Immature natural killer cell (primary cell): ENCODE results near the gene BSND. TPM values are rescaled to one million over a fixed set of nuclear protein-coding genes. Genes with fewer than 3 reads are reported as not detected.
A peak's percentile ranks its signal among the peaks of the same experiment; 100 is the strongest.

ENCODE experiments used
- DNase-seq, 3 donors: peaks; one replicate each; pipeline ENCODE4 v3.0.0; 2022; ENCODE audit warnings: mixed read lengths in 1 of 3
- H3K27ac Mint-ChIP-seq, 6 donors: one replicate each; pipeline ENCODE4 v1.8.0; 2020; ENCODE audit warnings: mixed read lengths in 6 of 6, mild to moderate bottlenecking in 5 of 6, inconsistent platforms in 4 of 6, moderate library complexity in 3 of 6
- H3K27me3 Mint-ChIP-seq, 3 donors: one replicate each; pipeline ENCODE4 v1.8.0; 2020 to 2021; ENCODE audit warnings: low read depth in 3 of 3, mild to moderate bottlenecking in 3 of 3, mixed read lengths in 3 of 3, moderate library complexity in 3 of 3, inconsistent platforms in 1 of 3
- H3K36me3 Mint-ChIP-seq, 3 donors: one replicate each; pipeline ENCODE4 v1.8.0; 2020; ENCODE audit warnings: mixed read lengths in 3 of 3, inconsistent platforms in 2 of 3, mild to moderate bottlenecking in 2 of 3
- H3K4me1 Mint-ChIP-seq, 2 donors: one replicate each; pipeline ENCODE4 v1.8.0; 2020; ENCODE audit warnings: inconsistent platforms in 2 of 2, mild to moderate bottlenecking in 2 of 2, mixed read lengths in 2 of 2, moderate library complexity in 1 of 2
- H3K4me3 Mint-ChIP-seq, 5 donors: one replicate each; pipeline ENCODE4 v1.8.0; 2020; ENCODE audit warnings: mild to moderate bottlenecking in 5 of 5, mixed read lengths in 5 of 5, inconsistent platforms in 3 of 5, moderate library complexity in 3 of 5
- H3K9me3 Mint-ChIP-seq, 6 donors: one replicate each; pipeline ENCODE4 v1.8.0; 2020; ENCODE audit warnings: mild to moderate bottlenecking in 6 of 6, mixed read lengths in 6 of 6, inconsistent platforms in 4 of 6, moderate library complexity in 3 of 6
- polyA plus RNA-seq, 3 donors: library from polyadenylated mRNA; unstranded; fragments of 300-500 nt; fragmentation: Illumina TruSeq; gene quantifications; one replicate each; pipeline ENCODE4 v1.2.3, GENCODE V29; 2021

The BSND gene
- polyA plus RNA-seq, 3 donors from 2014 or later, result not detected

- H3K9me3 Mint-ChIP-seq, result no peaks in the 10 kb centered on the region
- no peaks in the 10 kb centered on the region for H3K36me3 Mint-ChIP-seq
- H3K27me3 Mint-ChIP-seq, result peaks cover 0 to 4% (median 3%) of the 10 kb centered on the region in 3 donors
- no peak overlapping the region for H3K4me3 Mint-ChIP-seq
- H3K27ac Mint-ChIP-seq, result peak overlapping the region in 1 of 6 donors; percentile 35
- DNase-seq, result no peak
- H3K4me1 Mint-ChIP-seq, result no peaks in the 10 kb centered on the region
These were observed 53.7 kb downstream of the BSND start for GRCh38 chr1:55052221-55053142.

- Mint-ChIP-seq H3K9me3 (no peaks in the 10 kb centered on the region), H3K27me3 (peaks cover 0 to 4% (median 3%) of the 10 kb centered on the region in 3 donors), H3K4me3 (no peak overlapping the region), H3K36me3 (no peaks in the 10 kb centered on the region), H3K27ac (no peak overlapping the region), H3K4me1 (no peaks in the 10 kb centered on the region)
- no peak for DNase-seq
These were observed 54.7 kb downstream of the BSND start for GRCh38 chr1:55053265-55053954.

GRCh38 chr1:55054396-55054795, 55.7 kb downstream of the BSND start:
- Mint-ChIP-seq H3K4me1 (no peaks in the 10 kb centered on the region), H3K4me3 (no peak overlapping the region), H3K27ac (no peak overlapping the region), H3K36me3 (no peaks in the 10 kb centered on the region), H3K9me3 (no peaks in the 10 kb centered on the region), H3K27me3 (peaks cover 0 to 4% (median 3%) of the 10 kb centered on the region in 3 donors)
- no peak for DNase-seq

GRCh38 chr1:55055084-55055882, 56.5 kb downstream of the BSND start:
- Mint-ChIP-seq H3K27ac (no peak overlapping the region), H3K4me3 (peak overlapping the region in 1 of 5 donors; percentile 9)
- DNase-seq, result no peak

GRCh38 chr1:55055951-55056631, 57.4 kb downstream of the BSND start:
- H3K27me3 Mint-ChIP-seq, result peaks cover 0 to 4% (median 2%) of the 10 kb centered on the region in 3 donors
- H3K4me1 Mint-ChIP-seq, result peaks cover 0 to 2% of the 10 kb centered on the region in 2 donors
- peak overlapping the region in 2 of 5 donors; percentile 23 to 68 for H3K4me3 Mint-ChIP-seq
- DNase-seq, result no peak
- H3K27ac Mint-ChIP-seq, result no peak overlapping the region
- no peaks in the 10 kb centered on the region for H3K36me3 Mint-ChIP-seq
- H3K9me3 Mint-ChIP-seq, result no peaks in the 10 kb centered on the region

More at GRCh38 chr1:55055084-55055882, 56.5 kb downstream of the BSND start:
- Mint-ChIP-seq H3K27me3 (peaks cover 2 to 4% (median 3%) of the 10 kb centered on the region in 3 donors), H3K4me1 (no peaks in the 10 kb centered on the region), H3K9me3 (no peaks in the 10 kb centered on the region), H3K36me3 (no peaks in the 10 kb centered on the region)

- Mint-ChIP-seq H3K27me3 (peaks cover 0 to 4% (median 2%) of the 10 kb centered on the region in 3 donors), H3K4me3 (peak overlapping the region in 2 of 5 donors; percentile 23 to 68), H3K4me1 (peaks cover 0 to 2% of the 10 kb centered on the region in 2 donors), H3K9me3 (no peaks in the 10 kb centered on the region), H3K27ac (no peak overlapping the region), H3K36me3 (no peaks in the 10 kb centered on the region)
- no peak for DNase-seq
These were observed 57.9 kb downstream of the BSND start for GRCh38 chr1:55056632-55056992.

- H3K36me3 Mint-ChIP-seq, result no peaks in the 10 kb centered on the region
- no peak overlapping the region for H3K4me3 Mint-ChIP-seq
- H3K9me3 Mint-ChIP-seq, result no peaks in the 10 kb centered on the region
- no peak for DNase-seq
- H3K4me1 Mint-ChIP-seq, result peaks cover 0 to 2% of the 10 kb centered on the region in 2 donors
- H3K27ac Mint-ChIP-seq, result no peak overlapping the region
- peaks cover 0 to 4% (median 2%) of the 10 kb centered on the region in 3 donors for H3K27me3 Mint-ChIP-seq
These were observed 58.7 kb downstream of the BSND start for GRCh38 chr1:55057270-55057955.

GRCh38 chr1:55057956-55058298, 59.2 kb downstream of the BSND start:
- no peaks in the 10 kb centered on the region for H3K9me3 Mint-ChIP-seq
- DNase-seq, result no peak
- no peak overlapping the region for H3K27ac Mint-ChIP-seq
- H3K36me3 Mint-ChIP-seq, result no peaks in the 10 kb centered on the region
- H3K4me3 Mint-ChIP-seq, result no peak overlapping the region
- peaks cover 0 to 4% (median 2%) of the 10 kb centered on the region in 3 donors for H3K27me3 Mint-ChIP-seq
- peaks cover 0 to 2% of the 10 kb centered on the region in 2 donors for H3K4me1 Mint-ChIP-seq

- no peaks in the 10 kb centered on the region for H3K9me3 Mint-ChIP-seq
- peaks cover 0 to 4% (median 2%) of the 10 kb centered on the region in 3 donors for H3K27me3 Mint-ChIP-seq
These were observed 60.8 kb downstream of the BSND start for GRCh38 chr1:55059302-55060132.

GRCh38 chr1:55060133-55060999, 61.6 kb downstream of the BSND start:
- no peak overlapping the region for H3K4me3 Mint-ChIP-seq
- H3K4me1 Mint-ChIP-seq, result peaks cover 0 to 4% of the 10 kb centered on the region in 2 donors
- no peaks in the 10 kb centered on the region for H3K9me3 Mint-ChIP-seq
- no peak for DNase-seq
- H3K36me3 Mint-ChIP-seq, result no peaks in the 10 kb centered on the region
- peak overlapping the region in 1 of 6 donors; percentile 71 for H3K27ac Mint-ChIP-seq
- peaks cover 0 to 2% (median 0%) of the 10 kb centered on the region in 3 donors for H3K27me3 Mint-ChIP-seq

More at GRCh38 chr1:55059302-55060132, 60.8 kb downstream of the BSND start:
- Mint-ChIP-seq H3K27ac (peak overlapping the region in 1 of 6 donors; percentile 71), H3K36me3 (no peaks in the 10 kb centered on the region), H3K4me1 (peaks cover 0 to 2% of the 10 kb centered on the region in 2 donors), H3K4me3 (no peak overlapping the region)
- no peak for DNase-seq

GRCh38 chr1:55061000-55061705, 62.4 kb downstream of the BSND start:
- H3K4me3 Mint-ChIP-seq, result no peak overlapping the region
- no peaks in the 10 kb centered on the region for H3K9me3 Mint-ChIP-seq
- peaks cover 0 to 6% (median 4%) of the 10 kb centered on the region in 3 donors for H3K36me3 Mint-ChIP-seq
- H3K27ac Mint-ChIP-seq, result peak overlapping the region in 2 of 6 donors; percentile 14 to 71
- no peak for DNase-seq
- peaks cover 0 to 2% (median 0%) of the 10 kb centered on the region in 3 donors for H3K27me3 Mint-ChIP-seq
- H3K4me1 Mint-ChIP-seq, result peaks cover 0 to 4% of the 10 kb centered on the region in 2 donors
